ENCODE results near the gene SMARCC2.

SMARCC2 gene

DNA sequence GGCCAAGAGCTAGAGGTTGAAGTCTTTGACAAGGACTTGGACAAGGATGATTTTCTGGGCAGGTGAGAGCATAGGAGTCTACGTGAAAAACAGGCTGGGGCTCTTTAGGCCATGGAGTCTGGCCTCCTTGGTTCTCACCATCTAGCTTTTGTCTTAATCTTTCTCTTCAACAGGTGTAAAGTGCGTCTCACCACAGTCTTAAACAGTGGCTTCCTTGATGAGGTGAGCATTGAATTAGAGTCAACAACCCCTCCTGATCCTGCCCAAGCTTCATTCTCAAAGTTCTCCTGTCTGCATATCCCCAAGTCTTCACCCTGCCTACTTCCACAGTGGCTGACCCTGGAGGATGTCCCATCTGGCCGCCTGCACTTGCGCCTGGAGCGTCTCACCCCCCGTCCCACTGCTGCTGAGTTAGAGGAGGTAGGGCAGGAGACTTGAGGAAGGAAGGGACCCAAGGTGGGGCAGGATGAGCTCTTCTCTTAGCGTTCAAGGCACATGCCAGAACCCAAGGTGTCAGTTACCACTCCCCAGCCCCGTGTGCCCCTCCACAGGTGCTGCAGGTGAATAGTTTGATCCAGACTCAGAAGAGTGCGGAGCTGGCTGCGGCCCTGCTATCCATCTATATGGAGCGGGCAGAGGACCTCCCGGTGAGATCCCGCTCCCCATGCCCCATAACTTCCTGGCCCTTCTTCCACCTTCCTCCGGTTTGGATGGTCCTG is 51.3 kb downstream of the SMARCC2 start:
- no peak for TF ChIP-seq GATA3 (IDR thresholded peaks at IDR 0.05; ENCODE audit: low read depth, low read length)
- TF ChIP-seq GATA2 (IDR thresholded peaks at IDR 0.05; ENCODE audit: low read depth, low read length), result no peak

DNA sequence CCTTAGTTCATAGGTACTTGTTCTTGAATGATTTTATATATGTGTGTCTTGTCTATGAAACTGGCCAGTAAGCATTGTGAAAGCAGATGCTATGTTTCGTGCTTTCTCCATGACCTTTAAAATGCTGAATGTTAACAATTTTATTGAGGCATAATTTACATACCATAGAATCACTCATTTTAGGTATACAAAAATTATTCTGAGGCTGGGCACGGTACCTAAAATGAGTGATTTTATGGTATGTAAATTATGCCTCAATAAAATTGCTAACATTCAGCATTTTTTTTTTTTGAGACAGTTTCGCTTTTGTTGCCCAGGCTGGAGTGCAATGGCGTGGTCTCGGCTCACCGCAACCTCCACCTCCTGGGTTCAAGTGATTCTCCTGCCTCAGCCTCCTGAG is 54.4 kb downstream of the SMARCC2 start:
- TF ChIP-seq GATA3 (IDR thresholded peaks at IDR 0.05; ENCODE audit: low read depth, low read length) (no peak), GATA2 (IDR thresholded peaks at IDR 0.05; ENCODE audit: low read depth, low read length) (no peak)

DNA sequence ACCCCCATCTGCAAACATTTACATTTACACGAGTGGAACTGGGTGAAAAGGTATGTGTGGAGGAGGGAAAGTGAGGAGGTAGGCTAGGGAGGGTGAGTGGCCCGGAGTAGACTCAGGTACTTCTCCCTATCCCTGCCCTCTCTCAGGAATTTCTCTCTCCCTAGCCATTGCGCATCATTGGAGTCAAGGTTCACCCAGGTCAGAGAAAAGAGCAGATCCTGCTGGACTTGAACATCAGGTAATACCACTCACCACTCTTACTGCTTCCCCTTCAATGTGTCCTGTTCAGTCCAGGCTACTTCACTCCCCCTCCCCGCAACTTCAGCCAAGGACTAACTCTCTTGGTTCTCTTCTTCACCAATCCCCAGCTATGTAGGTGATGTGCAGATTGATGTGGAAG is 58.4 kb downstream of the SMARCC2 start:
- TF ChIP-seq GATA2 (IDR thresholded peaks at IDR 0.05; ENCODE audit: low read depth, low read length) (no peak), GATA3 (IDR thresholded peaks at IDR 0.05; ENCODE audit: low read depth, low read length) (no peak)

DNA sequence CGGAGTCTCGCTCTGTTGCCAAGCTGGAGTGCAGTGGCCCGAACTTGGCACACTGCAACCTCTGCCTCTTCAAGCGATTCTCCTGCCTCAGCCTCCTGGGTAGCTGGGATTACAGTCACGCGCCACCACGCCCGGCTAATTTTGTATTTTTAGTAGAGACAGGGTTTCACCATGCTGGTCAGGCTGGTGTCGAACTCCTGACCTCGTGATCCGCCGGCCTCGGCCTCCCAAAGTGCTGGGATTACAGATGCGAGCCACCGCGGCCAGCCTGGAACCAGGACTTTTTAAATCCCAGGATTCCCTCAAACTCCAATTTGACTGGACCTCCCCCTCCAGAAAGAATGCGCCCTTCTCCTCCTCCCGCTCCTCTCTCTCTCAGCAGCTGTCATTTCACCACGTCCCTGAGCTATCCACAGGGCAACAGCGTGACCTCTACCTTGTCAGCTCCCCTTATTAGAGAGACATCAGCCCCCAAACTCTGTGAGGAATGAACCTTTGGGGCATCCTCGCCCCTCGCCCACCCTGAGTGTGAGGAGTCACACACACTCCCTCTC is 59.3 kb downstream of the SMARCC2 start:
- no peak for TF ChIP-seq GATA2 (IDR thresholded peaks at IDR 0.05; ENCODE audit: low read depth, low read length)
- TF ChIP-seq GATA3 (IDR thresholded peaks at IDR 0.05; ENCODE audit: low read depth, low read length), result no peak

DNA sequence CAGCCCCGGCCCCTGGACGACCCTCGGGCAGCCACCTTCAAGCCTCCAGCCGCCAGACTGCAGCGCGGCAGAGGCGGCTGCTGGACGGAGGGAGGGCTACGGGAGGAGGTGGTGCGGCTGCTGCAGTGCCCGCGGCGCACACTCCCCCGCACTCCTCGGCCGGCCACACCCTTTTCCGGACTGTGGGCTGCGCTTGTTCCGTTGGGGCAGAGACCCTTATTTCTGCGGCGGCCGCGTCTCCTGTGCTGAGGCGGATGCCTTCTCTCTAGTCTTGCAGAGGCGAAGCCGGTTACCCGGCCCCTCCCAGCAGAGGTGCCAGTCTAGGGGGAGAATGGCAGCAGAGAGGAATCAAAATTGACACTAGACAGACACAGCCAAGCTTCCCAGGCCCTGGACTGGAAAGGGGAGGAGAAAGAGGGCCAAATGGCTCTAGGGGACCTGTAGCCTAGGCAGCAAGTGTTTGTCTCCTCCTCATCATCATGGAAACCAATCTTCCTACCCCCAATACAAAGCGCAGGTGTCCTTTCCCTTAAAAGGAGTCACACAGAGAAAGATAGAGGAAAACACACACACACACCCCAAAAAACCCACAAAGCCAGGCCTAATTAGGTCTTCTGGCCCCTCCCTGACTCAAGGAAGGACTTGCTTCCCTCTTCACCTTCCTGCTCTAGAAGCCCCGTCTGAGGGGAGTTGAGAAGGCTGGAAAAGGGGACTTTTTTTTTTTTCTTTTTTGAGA is 59.9 kb downstream of the SMARCC2 start:
- no peak for TF ChIP-seq GATA3 (IDR thresholded peaks at IDR 0.05; ENCODE audit: low read depth, low read length)
- no peak for TF ChIP-seq GATA2 (IDR thresholded peaks at IDR 0.05; ENCODE audit: low read depth, low read length)

DNA sequence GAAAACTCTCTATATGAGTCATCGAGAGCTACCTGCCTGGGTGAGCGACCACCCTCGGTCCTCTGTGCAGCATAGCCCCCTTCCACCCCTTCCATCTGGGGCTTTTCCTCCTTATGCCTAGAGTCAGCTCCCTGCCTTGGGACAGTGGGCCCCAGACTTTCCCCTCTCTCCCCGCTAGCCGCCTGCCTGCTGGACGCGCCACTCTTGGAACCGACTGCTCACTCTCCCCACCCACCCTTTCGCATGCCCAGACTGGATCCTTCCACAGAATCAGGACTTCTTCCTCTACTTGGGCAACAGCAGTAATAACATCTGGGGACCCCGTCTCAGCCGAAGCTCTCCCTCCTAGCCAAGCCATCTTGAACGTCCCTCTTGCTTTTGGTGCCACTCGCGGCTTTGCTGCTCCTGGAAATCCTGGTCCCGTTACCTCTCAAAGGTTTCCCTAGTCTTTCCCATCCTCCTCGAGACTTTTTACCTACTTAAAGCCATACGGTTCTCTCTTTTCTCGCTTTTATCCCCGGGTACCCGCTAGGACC is 60.5 kb downstream of the SMARCC2 start:
- TF ChIP-seq GATA2 (IDR thresholded peaks at IDR 0.05; ENCODE audit: low read depth, low read length) (no peak), GATA3 (IDR thresholded peaks at IDR 0.05; ENCODE audit: low read depth, low read length) (no peak)

DNA sequence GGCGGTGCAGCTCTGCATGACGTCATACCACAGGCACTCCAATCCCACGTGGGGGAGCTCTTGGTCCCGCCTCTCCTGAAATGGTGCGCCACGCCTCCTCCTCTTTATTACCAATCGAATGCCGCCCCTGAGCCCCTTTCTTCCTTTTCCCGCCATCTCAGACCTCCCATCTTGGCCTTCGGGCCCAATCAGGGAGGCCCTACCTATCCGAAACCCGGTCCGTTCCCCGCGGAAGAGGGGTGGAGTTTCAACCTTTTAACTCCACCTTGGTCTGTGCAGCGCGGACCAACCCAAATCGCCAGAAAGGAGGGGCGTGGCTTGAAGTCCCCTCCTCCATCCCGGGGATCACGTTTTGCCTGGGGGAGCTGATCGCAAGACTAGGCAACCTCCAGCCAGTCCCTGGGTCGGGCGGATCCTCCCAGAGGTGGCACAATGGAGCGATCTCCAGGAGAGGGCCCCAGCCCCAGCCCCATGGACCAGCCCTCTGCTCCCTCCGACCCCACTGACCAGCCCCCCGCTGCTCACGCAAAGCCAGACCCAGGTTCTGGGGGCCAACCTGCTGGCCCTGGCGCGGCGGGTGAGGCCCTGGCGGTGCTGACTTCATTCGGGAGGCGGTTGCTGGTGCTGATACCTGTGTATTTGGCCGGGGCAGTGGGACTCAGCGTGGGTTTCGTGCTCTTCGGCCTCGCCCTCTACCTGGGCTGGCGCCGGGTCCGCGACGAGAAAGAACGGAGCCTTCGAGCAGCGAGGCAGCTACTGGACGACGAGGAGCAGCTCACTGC is 61.2 kb downstream of the SMARCC2 start, which contains the start of gene ESYT1:
Gene ESYT1 (plus strand): TSS at position 380 of the 782 bp plus-strand sequence. CDS start 53 bp downstream, at position 433.
- TF ChIP-seq GATA3 (IDR thresholded peaks at IDR 0.05; ENCODE audit: low read depth, low read length), result no peak
- peak; percentile 21; the same call in 1 of the 2 replicates for TF ChIP-seq GATA2 (IDR thresholded peaks at IDR 0.05; ENCODE audit: low read depth, low read length)

DNA sequence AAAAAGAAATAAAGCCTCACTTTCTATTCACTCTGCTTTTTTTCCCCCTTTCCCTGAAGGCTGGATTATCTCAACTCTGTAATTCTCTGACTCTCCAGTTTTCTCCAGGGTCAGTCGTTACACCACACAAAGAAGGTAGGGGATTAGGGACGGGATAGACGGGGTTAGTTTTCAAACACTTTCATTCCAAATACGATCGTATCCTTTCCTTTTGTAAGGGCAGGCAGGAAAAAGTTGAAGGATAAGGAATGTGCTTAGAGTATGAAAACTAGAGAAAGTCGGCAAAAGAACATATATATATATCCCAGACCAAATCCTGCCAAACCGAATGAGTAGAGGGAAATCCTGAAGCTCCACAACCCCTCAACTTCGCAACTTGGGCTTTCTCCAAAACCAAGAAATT is 61.8 kb downstream of the SMARCC2 start:
- TF ChIP-seq GATA3 (IDR thresholded peaks at IDR 0.05; ENCODE audit: low read depth, low read length) (no peak), GATA2 (IDR thresholded peaks at IDR 0.05; ENCODE audit: low read depth, low read length) (no peak)

DNA sequence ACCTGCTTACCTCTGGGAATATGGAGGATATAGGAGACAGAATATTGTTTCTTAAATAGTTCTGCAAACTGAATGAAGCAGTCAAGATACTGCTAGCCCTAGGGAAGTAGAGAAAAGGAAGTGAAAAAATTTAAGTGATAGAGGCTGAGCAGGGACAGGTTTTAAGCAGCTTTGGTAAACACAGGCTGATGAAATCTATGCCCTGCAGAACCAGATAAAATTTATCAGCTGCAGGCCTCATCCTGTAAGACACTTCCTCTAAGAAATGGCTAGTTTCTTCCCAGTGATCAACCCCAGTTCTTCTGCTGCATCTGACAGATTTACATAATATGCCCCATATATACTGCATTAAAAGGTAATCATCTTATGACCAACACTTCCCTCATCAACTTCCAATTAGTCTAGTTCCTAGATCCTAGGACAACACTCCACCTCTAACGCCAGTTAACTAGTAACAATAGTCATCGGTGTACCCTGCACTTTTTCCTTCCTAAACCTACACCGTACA is 62.5 kb downstream of the SMARCC2 start:
- TF ChIP-seq GATA3 (IDR thresholded peaks at IDR 0.05; ENCODE audit: low read depth, low read length), result no peak
- no peak for TF ChIP-seq GATA2 (IDR thresholded peaks at IDR 0.05; ENCODE audit: low read depth, low read length)

DNA sequence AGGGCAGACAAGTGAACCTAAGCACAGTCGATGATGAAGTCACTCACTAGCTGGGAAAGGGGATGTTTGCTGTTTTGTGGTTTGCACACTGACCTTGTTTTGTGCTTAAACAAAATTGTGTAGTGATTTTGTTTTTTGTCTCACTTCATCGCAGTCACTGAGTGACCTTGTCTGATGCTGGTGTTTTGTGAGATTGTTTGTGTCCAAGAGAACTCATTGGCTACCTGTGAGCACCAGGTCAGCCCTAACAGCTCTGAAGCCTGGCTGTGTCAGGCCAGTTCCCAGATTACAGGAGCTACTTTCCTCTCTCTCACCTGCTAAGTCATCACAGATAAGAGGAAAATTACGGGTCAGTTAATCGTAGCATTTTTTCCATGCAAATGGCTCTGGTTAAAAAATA is 65.2 kb downstream of the SMARCC2 start:
- TF ChIP-seq GATA2 (IDR thresholded peaks at IDR 0.05; ENCODE audit: low read depth, low read length), result no peak
- no peak for TF ChIP-seq GATA3 (IDR thresholded peaks at IDR 0.05; ENCODE audit: low read depth, low read length)

DNA sequence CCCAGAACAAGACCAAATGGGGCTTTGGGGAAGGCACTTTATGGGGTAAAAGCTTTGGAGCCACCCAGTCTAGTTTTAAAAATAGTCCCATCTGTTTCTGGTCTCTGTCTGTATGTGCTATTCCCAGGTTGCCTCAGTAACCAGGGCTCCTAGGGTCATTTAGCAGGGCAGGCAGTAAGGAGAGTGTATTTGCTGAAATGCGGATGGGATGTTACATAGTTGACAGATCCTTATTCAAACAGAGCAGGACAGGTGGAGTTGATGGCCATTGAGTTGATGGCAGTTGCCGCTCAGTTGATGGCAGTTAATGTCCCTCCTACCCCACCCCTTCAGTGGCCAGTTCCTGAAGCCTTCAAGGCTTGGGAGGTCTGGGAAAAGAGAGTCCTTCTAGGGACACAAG is 66.6 kb downstream of the SMARCC2 start:
- no peak for TF ChIP-seq GATA2 (IDR thresholded peaks at IDR 0.05; ENCODE audit: low read depth, low read length)
- no peak for TF ChIP-seq GATA3 (IDR thresholded peaks at IDR 0.05; ENCODE audit: low read depth, low read length)

DNA sequence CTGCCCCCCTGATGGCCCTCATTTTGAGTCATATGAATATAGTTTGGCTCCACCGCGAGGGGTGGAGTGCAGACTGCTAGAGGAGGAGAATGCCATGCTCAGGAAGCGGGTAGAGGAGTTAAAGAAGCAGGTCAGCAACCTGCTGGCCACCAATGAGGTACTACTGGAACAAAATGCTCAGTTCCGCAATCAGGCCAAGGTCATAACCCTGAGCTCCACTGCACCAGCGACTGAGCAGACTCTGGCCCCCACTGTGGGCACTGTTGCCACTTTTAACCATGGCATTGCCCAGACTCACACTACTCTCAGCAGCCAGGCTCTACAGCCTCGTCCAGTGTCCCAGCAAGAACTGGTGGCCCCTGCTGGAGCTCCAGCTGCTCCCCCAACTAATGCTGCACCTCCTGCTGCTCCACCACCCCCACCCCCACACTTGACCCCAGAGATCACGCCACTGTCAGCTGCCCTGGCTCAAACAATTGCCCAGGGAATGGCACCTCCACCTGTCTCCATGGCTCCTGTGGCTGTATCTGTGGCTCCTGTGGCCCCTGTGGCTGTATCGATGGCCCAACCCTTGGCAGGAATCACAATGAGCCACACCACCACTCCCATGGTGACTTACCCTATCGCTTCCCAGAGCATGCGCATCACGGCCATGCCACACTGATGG is 67.9 kb downstream of the SMARCC2 start:
- TF ChIP-seq GATA2 (IDR thresholded peaks at IDR 0.05; ENCODE audit: low read depth, low read length), result no peak
- TF ChIP-seq GATA3 (IDR thresholded peaks at IDR 0.05; ENCODE audit: low read depth, low read length), result no peak

All from SH-SY5Y (cell line).